Mesothelial cell of epicardium (in vitro differentiated cells): ENCODE data around the gene FLOT2. TPM values are rescaled to one million over a fixed set of nuclear protein-coding genes. Genes with fewer than 3 reads are reported as not detected.

Experiments used
- DNase-seq, 2 experiments: peaks; one replicate each; pipeline ENCODE4 v3.0.0; 2021; ENCODE audit warnings: low spot score in 2 of 2; ENCODE audit not compliant: unreplicated experiment in 2 of 2
- H3K27ac Mint-ChIP-seq: 2 replicates; pipeline ENCODE4 v1.8.0; 2021; ENCODE audit warnings: mixed read lengths
- H3K27me3 Mint-ChIP-seq: 2 replicates; pipeline ENCODE4 v1.8.0; 2021; ENCODE audit warnings: low read depth, mixed read lengths
- H3K36me3 Mint-ChIP-seq: 2 replicates; pipeline ENCODE4 v1.8.0; 2021; ENCODE audit warnings: mixed read lengths
- H3K4me1 Mint-ChIP-seq: 2 replicates; pipeline ENCODE4 v1.8.0; 2021; ENCODE audit warnings: mixed read lengths
- H3K4me3 Mint-ChIP-seq: 2 replicates; pipeline ENCODE4 v1.8.0; 2021; ENCODE audit warnings: mild to moderate bottlenecking, moderate library complexity, mixed read lengths
- H3K9me3 Mint-ChIP-seq: 2 replicates; pipeline ENCODE4 v1.8.0; 2021; ENCODE audit warnings: mixed read lengths
- CTCF ChIP-seq: fragments of 200-600 bp; sonication (generic); IDR thresholded peaks from one replicate; pipeline ENCODE4 v1.5.0; 2021; ENCODE audit warnings: antibody characterized with exemption; ENCODE audit not compliant: unreplicated experiment
- total RNA-seq: library from RNA; stranded (reverse); gene quantifications from 3 replicates; pipeline ENCODE4 v1.2.1, GENCODE V29; 2021

Gene FLOT2
- total RNA-seq, 1 donor from 2014 or later = 85.4 TPM

GRCh38 chr17:28856028-28856574 is 41.4 kb downstream of the FLOT2 start:
- Mint-ChIP-seq H3K36me3 (peaks cover 12% of the 10 kb centered on the region), H3K27me3 (no peaks in the 10 kb centered on the region), H3K4me3 (peak overlapping the region; percentile 92), H3K9me3 (no peaks in the 10 kb centered on the region), H3K4me1 (peaks cover 12% of the 10 kb centered on the region), H3K27ac (no peak overlapping the region)
- no peak for DNase-seq
- no peak for TF ChIP-seq CTCF

GRCh38 chr17:28855336-28855679 is 42.2 kb downstream of the FLOT2 start:
- Mint-ChIP-seq H3K4me3 (peak overlapping the region; percentile 92), H3K36me3 (peaks cover 12% of the 10 kb centered on the region), H3K9me3 (no peaks in the 10 kb centered on the region), H3K27ac (peak overlapping the region; percentile 94), H3K4me1 (peaks cover 12% of the 10 kb centered on the region), H3K27me3 (no peaks in the 10 kb centered on the region)
- no peak for DNase-seq
- no peak for TF ChIP-seq CTCF

GRCh38 chr17:28854457-28855335 is 42.8 kb downstream of the FLOT2 start, which contains the start of gene ERAL1:
Gene ERAL1, plus strand, starts transcription at chr17:28855016. Its CDS starts 19 bp downstream, at chr17:28855035.
- H3K36me3 Mint-ChIP-seq = peaks cover 12% of the 10 kb centered on the region
- H3K27me3 Mint-ChIP-seq = no peaks in the 10 kb centered on the region
- no peaks in the 10 kb centered on the region for H3K9me3 Mint-ChIP-seq
- H3K4me3 Mint-ChIP-seq = peak within 1 kb of the TSS; percentile 92
- peaks cover 12% of the 10 kb centered on the region for H3K4me1 Mint-ChIP-seq
- peak within 1 kb of the TSS; percentile 94 for H3K27ac Mint-ChIP-seq
- TF ChIP-seq CTCF = no peak
- peak; percentile 64 to 82 for DNase-seq

GRCh38 chr17:28853295-28853694 is 44.2 kb downstream of the FLOT2 start:
- no peak for DNase-seq
- no peaks in the 10 kb centered on the region for H3K9me3 Mint-ChIP-seq
- H3K27ac Mint-ChIP-seq = no peak overlapping the region
- peak overlapping the region; percentile 36 for H3K4me3 Mint-ChIP-seq
- H3K36me3 Mint-ChIP-seq = peaks cover 4% of the 10 kb centered on the region
- H3K4me1 Mint-ChIP-seq = peaks cover 12% of the 10 kb centered on the region
- H3K27me3 Mint-ChIP-seq = no peaks in the 10 kb centered on the region
- no peak for TF ChIP-seq CTCF

GRCh38 chr17:28849281-28849680 is 48.3 kb downstream of the FLOT2 start:
- Mint-ChIP-seq H3K9me3 (no peaks in the 10 kb centered on the region), H3K36me3 (no peaks in the 10 kb centered on the region), H3K27ac (no peak overlapping the region), H3K4me1 (no peaks in the 10 kb centered on the region), H3K27me3 (no peaks in the 10 kb centered on the region), H3K4me3 (no peak overlapping the region)
- TF ChIP-seq CTCF = no peak
- no peak for DNase-seq
